CD4-positive, alpha-beta T cell treated with Interleukin-15 for 1 hour (primary cell): ENCODE measurements around the gene FANCE.
"Not testable (repeated sequence)": the region's sequence is repeated elsewhere in the genome, so short reads cannot be mapped to it uniquely, and the experiment has no call there.

Experiments used
- DNase-seq: peaks from one replicate; pipeline ENCODE4 v3.0.0-alpha.2; 2020

Gene FANCE

DNA sequence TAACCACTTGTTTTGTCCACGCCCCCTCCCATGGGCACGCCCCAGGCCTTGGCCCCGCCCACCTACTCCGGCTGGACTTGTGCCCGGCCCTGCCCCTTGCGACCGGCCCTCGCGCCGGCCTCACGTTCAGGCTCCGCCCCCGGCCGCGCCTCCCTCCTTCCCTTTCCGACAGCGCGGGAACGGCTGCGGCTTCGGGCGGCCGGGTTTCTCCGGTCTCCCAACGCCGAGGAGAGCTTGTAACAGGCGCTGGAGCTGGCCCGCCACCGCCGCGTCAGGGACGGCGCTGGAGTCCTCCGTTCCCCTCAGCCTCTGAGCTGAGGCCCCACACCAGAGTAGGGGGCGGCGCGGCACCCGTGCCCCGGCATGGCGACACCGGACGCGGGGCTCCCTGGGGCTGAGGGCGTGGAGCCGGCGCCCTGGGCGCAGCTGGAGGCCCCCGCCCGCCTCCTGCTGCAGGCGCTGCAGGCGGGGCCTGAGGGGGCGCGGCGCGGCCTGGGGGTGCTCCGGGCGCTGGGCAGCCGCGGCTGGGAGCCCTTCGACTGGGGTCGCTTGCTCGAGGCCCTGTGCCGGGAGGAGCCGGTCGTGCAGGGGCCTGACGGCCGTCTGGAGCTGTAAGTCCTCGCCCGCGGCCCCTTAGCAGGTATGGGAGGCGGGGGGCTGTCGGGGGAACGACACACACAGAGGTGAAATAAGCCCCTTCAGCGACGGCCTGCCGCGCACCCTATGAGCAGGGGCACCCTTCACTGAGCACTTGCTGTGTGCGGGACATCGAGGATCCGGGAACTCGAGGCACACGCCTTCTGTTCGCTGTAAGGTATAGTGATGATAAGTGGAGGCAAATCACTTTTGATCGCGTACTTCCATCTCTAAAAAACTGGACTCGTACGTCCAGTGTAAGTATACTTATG, at the start of gene FANCE:
Gene FANCE, plus strand, starts transcription at position 156 of the 908 bp plus-strand sequence. Its CDS starts 208 bp downstream, at position 364.
- DNase-seq, result peak; percentile 92

DNA sequence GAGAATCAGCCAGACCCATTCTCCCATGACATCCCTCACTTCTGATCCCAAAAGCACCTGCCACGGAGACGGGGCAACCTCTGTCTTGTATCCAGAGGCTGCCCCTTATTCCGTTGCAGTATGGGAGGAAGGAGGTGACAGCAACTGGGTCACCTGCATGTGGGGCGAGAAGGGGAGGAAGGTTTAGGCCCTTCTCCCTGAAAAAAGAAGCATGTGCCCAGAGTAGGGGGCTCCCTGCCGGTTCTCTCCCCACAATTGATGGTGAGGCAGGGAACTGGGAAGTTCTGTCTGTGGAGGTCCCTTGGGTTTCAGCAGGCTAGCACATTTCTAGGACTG, 49.3 kb upstream of the FANCE start:
- DNase-seq, result no peak

DNA sequence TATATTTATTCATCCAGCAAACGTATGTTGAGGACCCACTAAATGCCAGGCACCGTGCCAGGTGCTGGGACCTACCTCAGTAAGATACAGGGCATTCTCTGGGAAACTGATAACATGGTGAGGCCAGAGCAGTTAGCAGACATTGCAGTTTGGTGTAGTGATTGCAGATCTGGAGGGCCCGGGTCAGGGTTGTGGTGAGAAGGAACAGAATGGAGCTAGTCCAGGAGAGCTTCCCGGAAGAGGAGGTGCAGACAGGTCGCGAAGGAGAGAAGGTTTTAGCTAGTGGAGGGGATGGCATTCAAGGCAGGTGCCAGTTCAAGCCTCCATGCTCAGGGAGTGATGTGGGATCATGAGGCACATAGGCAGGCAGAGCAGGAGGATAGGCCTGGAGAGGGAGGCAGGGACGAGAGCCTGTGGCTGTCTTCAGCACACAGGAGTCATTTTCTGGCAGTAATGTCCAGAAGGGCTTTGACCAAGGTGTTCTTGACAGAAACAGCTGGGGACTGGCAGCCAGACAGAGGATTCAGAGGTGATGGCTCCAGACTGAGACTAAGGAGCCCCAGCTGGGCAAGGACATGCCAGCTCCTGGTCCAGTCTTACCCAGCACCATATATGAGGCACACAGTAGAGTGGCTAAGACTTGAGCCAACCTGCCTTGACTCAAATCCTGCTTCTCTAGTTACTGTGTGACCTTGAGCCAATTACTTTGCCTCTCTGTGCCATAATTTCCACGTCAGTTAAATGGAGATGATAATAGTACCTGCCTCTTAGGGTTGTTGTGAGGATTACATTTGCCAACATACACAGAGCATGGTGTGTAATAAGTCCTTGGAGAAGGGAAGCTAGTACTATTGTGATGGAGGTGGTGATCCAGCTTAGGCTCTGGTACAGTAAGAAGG, 48.3 kb upstream of the FANCE start:
- DNase-seq, result no peak

GRCh38 chr6:35406711-35407485, 45.2 kb upstream of the FANCE start:
- DNase-seq, result no peak

DNA sequence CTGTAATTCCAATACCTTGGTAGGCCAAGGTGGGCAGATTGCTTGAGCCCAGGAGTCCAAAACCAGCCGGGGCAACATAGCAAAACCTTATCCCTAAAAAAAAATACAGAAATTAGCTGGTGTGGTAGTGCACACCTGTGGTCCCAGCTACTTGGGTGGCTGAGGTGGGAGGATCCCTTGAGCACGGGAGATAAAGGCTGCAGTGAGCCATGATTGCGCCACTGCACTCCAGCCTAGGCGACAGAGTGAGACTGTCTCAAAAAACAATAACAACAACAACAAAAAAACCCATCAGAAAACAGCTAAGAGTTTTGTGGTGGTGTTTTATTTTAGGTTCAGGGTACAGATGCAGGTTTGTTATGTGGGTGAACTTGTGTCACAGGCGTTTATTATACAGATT, 42.9 kb upstream of the FANCE start:
- DNase-seq, result no peak

- no peak for DNase-seq
These were observed 42.0 kb upstream of the FANCE start for GRCh38 chr6:35410131-35410530.

DNA sequence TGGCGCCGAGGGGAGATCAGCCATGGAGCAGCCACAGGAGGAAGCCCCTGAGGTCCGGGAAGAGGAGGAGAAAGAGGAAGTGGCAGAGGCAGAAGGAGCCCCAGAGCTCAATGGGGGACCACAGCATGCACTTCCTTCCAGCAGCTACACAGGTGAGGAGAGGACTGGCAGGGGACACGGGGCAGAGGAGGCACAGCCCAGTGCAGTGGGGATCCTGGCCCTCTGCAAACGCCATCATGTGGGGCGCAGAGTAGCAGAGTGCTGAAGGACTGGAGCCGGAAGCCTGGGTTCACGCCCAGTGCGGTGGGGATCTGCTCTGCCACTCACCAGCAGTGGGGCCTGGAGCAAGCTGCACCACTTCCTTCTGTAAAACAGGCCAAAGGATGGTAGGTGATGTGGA, 41.1 kb upstream of the FANCE start:
- peak; percentile 22 for DNase-seq

GRCh38 chr6:35412102-35412501, 40.0 kb upstream of the FANCE start:
- DNase-seq, result no peak

GRCh38 chr6:35413911-35414310, 38.2 kb upstream of the FANCE start:
- no peak for DNase-seq

DNA sequence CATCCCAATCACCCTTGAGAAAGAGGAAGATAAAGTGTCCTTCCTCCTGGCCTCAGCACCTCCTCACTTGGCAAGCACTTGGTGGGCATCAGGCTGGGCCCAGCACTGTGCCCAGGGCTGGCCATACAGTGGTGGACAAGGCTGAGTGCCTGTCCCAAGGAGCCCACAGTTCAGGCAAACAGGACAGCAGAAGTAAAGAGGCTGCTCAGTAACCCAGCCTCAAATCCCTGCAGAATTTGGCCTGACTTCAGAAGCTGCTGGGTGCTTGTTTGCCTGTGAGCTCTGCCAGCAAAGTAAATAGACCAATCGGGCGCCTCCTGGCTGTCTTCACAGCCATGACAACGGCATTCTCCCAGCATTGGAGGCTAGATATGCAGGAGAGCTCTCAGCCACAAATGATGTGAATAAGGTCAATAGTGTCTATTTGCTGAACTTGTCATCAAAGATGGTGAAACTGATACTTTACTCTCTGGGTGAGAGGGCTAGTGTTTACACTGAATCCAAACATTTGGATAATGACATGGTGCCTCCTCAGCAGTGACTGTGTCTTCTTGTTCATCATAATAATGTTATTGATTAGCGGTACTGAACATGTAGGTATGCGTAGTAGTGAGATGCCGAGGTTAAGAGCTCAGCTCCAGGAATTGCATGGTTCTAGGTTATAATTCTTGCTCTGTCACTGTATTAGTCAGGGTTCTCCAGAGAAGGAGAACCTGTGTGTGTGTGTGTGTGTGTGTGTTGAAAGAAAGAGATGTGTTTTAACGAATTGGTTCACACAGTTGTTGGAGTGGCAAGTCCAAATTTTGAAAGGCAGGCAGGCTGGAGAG, 36.9 kb upstream of the FANCE start:
- no peak for DNase-seq

DNA sequence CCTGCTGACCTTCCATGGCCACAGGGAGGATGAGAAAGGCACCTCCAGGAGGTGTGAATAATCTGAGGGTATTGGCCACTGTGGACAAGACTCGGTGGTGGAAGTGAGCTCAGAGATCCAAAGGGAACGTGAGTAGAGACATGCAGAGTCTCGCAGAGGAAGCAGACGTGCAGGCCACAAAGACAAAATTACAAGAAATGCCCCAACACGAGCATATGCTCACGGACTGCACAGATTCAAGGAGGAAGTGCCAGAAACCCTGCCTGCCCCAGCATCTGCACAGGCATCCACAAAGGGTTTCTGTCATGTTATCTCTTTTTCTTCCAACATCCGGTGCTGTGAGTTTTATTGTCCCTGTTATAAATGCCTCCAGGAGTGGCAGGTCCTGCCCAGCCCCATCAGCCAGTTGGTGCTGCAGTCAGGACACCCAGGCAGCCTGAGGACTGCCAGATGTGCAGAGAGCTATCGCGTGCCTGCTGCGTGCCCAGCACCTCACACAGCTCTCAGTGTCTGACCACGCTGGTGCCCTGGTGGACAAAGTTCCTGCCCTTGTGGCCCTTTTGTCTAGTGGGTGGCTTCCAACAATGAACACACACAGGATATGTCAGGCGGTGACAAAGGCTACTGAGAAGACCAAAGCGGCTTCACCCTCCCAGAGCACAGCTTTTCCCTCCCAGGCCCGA, 34.0 kb upstream of the FANCE start:
- no peak for DNase-seq

DNA sequence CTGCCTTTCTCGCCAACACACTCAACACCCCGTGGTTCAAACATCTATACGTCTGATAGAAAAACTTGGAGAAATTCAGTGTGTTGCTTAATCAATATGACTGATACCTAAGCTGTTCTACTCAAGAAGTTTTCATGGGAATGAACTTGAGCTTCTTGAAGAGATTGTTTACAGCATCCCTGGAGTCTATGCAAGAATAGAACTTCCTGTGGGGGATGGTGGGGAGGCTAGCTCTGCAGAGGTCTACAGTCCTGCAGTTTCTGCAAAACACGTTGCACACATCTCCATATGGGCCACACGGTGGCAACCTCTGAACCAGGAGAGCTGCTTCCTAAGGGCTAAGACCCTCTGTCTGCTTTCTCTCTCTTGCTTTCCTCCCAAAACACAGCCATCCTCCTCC, 32.7 kb upstream of the FANCE start:
- DNase-seq, result no peak

GRCh38 chr6:35419961-35420360, 32.2 kb upstream of the FANCE start:
- no peak for DNase-seq

DNA sequence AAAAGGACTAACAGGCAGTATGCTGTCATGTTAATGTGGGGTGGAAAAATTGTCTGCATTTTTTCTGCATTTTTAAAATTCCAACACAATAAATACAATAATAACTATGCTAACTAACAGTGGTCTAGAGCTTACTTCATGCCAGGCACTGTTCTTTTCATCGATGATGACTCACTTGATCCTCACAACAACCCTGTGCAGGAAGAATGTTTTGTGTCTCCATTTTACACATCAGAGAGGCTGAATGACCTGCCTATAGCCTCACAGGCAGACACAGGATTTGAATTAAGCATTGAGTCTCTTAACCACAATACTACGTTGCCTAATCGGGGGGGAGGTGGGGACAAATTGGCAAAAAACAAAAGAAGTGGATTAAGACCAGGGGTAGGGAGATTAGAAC, 26.9 kb upstream of the FANCE start:
- no peak for DNase-seq

DNA sequence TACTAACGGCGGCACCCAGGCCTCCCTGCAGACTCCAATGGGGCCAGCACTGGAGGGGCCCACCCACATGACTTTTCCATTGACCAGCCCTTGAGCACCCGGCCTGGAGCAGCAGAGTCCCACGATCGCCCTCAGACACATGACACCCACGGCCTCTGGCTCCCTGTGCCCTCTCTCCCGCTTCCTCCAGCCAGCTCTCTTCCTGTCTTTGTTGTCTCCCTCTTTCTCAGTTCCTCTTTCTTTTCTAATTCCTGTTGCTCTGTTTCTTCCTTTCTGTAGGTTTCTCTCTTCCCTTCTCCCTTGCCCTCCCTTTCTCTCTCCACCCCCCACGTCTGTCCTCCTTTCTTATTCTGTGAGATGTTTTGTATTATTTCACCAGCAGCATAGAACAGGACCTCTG, 26.1 kb upstream of the FANCE start:
- DNase-seq, result no peak

DNA sequence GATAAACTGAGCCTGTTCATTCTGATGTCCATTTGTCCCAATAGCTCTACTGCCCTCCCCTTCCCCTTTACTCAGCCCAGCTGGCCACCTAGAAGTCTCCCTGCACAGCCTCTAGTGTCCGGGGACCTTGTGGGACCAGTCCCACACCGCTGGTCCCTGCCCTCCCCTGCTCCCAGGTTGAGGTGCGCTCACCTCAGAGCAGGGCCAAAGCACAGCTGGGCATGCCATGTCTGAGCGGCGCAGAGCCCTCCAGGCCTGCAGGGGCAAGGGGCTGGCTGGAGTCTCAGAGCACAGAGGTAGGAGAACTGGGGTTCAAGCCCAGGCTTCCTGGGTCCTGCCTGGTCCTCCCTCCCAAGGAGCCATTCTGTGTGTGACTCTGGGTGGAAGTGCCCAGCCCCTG, 24.7 kb upstream of the FANCE start:
- DNase-seq, result no peak

DNA sequence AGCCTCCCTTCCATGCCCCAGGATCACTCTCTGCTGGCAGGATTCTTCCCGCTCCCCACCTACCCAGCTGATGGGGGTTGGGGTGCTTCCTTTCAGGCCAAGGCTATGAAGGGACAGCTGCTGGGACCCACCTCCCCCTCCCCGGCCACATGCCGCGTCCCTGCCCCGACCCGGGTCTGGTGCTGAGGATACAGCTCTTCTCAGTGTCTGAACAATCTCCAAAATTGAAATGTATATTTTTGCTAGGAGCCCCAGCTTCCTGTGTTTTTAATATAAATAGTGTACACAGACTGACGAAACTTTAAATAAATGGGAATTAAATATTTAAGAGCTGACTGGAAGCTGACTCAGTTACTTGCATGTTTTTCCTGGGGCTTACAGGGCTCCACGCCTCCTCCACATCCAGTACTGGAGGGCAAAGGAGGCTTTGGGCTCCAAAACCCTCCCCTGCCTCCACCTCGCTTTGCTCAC, 24.3 kb upstream of the FANCE start:
- no peak for DNase-seq

GRCh38 chr6:35428421-35429149, 23.6 kb upstream of the FANCE start:
- DNase-seq, result no peak

GRCh38 chr6:35429463-35429862, 22.7 kb upstream of the FANCE start:
- no peak for DNase-seq

DNA sequence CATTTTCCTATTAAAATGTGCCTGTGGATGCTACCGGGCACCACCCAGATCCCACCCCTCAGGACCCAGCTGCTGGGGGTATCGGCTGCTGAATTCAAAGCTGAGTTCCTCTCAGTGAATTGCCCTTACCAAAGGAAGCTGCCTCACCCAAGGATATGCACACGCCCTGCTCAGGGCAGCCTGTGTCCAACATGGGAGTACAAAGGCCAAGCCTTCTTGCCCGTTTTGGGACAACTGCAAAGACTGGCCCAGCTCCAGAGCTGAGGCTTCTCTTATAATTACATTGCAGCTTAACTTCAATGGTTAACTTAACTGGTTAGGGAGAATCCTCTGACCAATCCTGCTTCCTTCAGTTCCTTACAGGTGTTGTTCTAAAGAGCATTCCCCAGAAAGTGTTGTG, 19.8 kb upstream of the FANCE start:
- DNase-seq, result no peak

DNA sequence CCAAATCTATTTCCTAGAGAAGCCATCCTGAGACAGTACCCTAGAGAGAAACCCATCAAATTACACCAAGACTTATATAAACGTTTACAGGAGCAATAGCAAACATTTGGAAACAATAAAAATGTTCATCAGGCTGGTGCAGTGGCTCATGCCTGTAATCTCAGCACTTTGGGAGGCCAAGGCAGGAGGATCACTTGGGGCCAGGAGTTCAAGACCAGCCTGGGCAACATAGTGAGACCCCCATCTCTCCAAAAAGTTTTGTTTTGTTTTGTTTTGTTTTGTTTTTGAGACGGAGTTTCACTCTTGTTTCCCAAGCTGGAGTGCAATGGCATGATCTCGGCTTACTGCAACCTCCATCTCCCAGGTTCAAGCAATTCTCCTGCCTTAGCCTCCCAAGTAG, 19.4 kb upstream of the FANCE start:
- not testable (repeated sequence) for DNase-seq
